ENCODE results near the gene TMEM170A.

GRCh38 chr16:75494184-75494583 lies 29.7 kb upstream of the TMEM170A start:
- TF ChIP-seq ZNF384 (IDR thresholded peaks at IDR 0.05), result no peak
- TF ChIP-seq L3MBTL2 (conservative IDR thresholded peaks at IDR 0.05), result no peak
- no peak for TF ChIP-seq BHLHE40 (IDR thresholded peaks at IDR 0.05; ENCODE audit: borderline replicate concordance)
- TF ChIP-seq ARNT (IDR thresholded peaks at IDR 0.05), result no peak
- no peak for TF ChIP-seq SUZ12 (IDR thresholded peaks at IDR 0.05)
- no peak for TF ChIP-seq FOXA1 (IDR thresholded peaks at IDR 0.05)
- no peak for TF ChIP-seq SP1 (IDR thresholded peaks at IDR 0.05)
- TF ChIP-seq FOXM1 (IDR thresholded peaks at IDR 0.05; ENCODE audit: borderline replicate concordance), result no peak
- no peak for TF ChIP-seq NFRKB (IDR thresholded peaks at IDR 0.05)

All from HEK293T (cell line).